HEK293T (cell line): ENCODE measurements around the gene XCL2.

Experiments
- ARNT ChIP-seq: fragments of 450-650 bp; IDR thresholded peaks from 2 replicates; pipeline ENCODE4 v1.6.1; 2017; ENCODE audit warnings: mild to moderate bottlenecking
- BHLHE40 ChIP-seq: fragments of 450-650 bp; IDR thresholded peaks from 2 replicates; pipeline ENCODE4 v1.6.1; 2016; ENCODE audit warnings: mild to moderate bottlenecking, moderate library complexity, borderline replicate concordance
- CTBP1 ChIP-seq: fragments of 450-650 bp; IDR thresholded peaks from 2 replicates; pipeline ENCODE4 v1.6.1; 2016; ENCODE audit warnings: borderline replicate concordance
- ELF4 ChIP-seq: fragments of 450-650 bp; IDR thresholded peaks from 2 replicates; pipeline ENCODE4 v1.6.1; 2017; ENCODE audit warnings: antibody characterized with exemption
- FOXA1 ChIP-seq: fragments of 450-650 bp; IDR thresholded peaks from 2 replicates; pipeline ENCODE4 v1.6.1; 2016; ENCODE audit warnings: mild to moderate bottlenecking
- FOXK2 ChIP-seq: fragments of 450-650 bp; IDR thresholded peaks from 2 replicates; pipeline ENCODE4 v1.6.1; 2016; ENCODE audit warnings: mild to moderate bottlenecking
- FOXM1 ChIP-seq: fragments of 450-650 bp; IDR thresholded peaks from 2 replicates; pipeline ENCODE4 v1.6.1; 2017; ENCODE audit warnings: mild to moderate bottlenecking, borderline replicate concordance
- HDGF ChIP-seq: fragments of 450-650 bp; IDR thresholded peaks from 2 replicates; pipeline ENCODE4 v1.6.1; 2017; ENCODE audit warnings: antibody characterized with exemption, borderline replicate concordance
- L3MBTL2 ChIP-seq: fragments of 450-650 bp; conservative IDR thresholded peaks from 2 replicates; pipeline ENCODE4 v1.6.1; 2016; ENCODE audit warnings: mild to moderate bottlenecking
- LEF1 ChIP-seq: fragments of 450-650 bp; IDR thresholded peaks from 2 replicates; pipeline ENCODE4 v1.6.1; 2017; ENCODE audit warnings: mild to moderate bottlenecking, borderline replicate concordance
- NFRKB ChIP-seq: fragments of 450-650 bp; IDR thresholded peaks from 2 replicates; pipeline ENCODE4 v1.6.1; 2016; ENCODE audit warnings: mild to moderate bottlenecking, moderate library complexity
- SP1 ChIP-seq: fragments of 450-650 bp; IDR thresholded peaks from 2 replicates; pipeline ENCODE4 v1.6.1; 2017
- SUZ12 ChIP-seq: fragments of 450-650 bp; IDR thresholded peaks from 2 replicates; pipeline ENCODE4 v1.6.1; 2016; ENCODE audit warnings: mild to moderate bottlenecking
- ZNF384 ChIP-seq: fragments of 450-650 bp; IDR thresholded peaks from 2 replicates; pipeline ENCODE4 v1.6.1; 2016

- no peak for TF ChIP-seq BHLHE40
- TF ChIP-seq FOXK2, result no peak
- TF ChIP-seq FOXA1, result no peak
- no peak for TF ChIP-seq HDGF
- no peak for TF ChIP-seq FOXM1
- no peak for TF ChIP-seq ZNF384
- TF ChIP-seq LEF1, result no peak
- TF ChIP-seq ARNT, result no peak
- no peak for TF ChIP-seq SUZ12
- TF ChIP-seq L3MBTL2, result no peak
- TF ChIP-seq SP1, result no peak
- no peak for TF ChIP-seq CTBP1
- no peak for TF ChIP-seq ELF4
- TF ChIP-seq NFRKB, result no peak
Measured at GRCh38 chr1:168518201-168518689, 25.6 kb downstream of the XCL2 start.
